Neural crest cell (in vitro differentiated cells): ENCODE results near the gene TCF7. TPM values are rescaled to one million over a fixed set of nuclear protein-coding genes. Genes with fewer than 3 reads are reported as not detected.

Experiments
- DNase-seq: peaks from one replicate; pipeline ENCODE4 v3.0.0; 2021; ENCODE audit warnings: low read depth, mixed read lengths, low spot score
- H3K27ac Mint-ChIP-seq: one replicate; pipeline ENCODE4 v1.8.0; 2021; ENCODE audit warnings: mild to moderate bottlenecking, mixed read lengths; ENCODE audit not compliant: unreplicated experiment
- H3K27me3 Mint-ChIP-seq: 2 replicates; pipeline ENCODE4 v1.8.0; 2021; ENCODE audit warnings: low read depth, mild to moderate bottlenecking, mixed read lengths
- H3K36me3 Mint-ChIP-seq: 2 replicates; pipeline ENCODE4 v1.8.0; 2021; ENCODE audit warnings: low read depth, mild to moderate bottlenecking, mixed read lengths
- H3K4me1 Mint-ChIP-seq: 2 replicates; pipeline ENCODE4 v1.8.0; 2021; ENCODE audit warnings: mixed read lengths
- H3K4me3 Mint-ChIP-seq: one replicate; pipeline ENCODE4 v1.8.0; 2021; ENCODE audit warnings: mild to moderate bottlenecking, mixed read lengths
- H3K9me3 Mint-ChIP-seq: 2 replicates; pipeline ENCODE4 v1.8.0; 2021; ENCODE audit warnings: mixed read lengths
- total RNA-seq: library from RNA; stranded (reverse); gene quantifications from 2 replicates; pipeline ENCODE4 v1.2.1, GENCODE V29; 2021
- TF ChIP-seq, protein P1 (sequence below): fragments of 200-600 bp; sonication (generic); conservative IDR thresholded peaks from 2 replicates; pipeline ENCODE4 v1.5.0; 2021; ENCODE audit warnings: antibody characterized with exemption, mild to moderate bottlenecking

Gene TCF7
- total RNA-seq, 1 donor from 2014 or later: 18.0 TPM

DNA sequence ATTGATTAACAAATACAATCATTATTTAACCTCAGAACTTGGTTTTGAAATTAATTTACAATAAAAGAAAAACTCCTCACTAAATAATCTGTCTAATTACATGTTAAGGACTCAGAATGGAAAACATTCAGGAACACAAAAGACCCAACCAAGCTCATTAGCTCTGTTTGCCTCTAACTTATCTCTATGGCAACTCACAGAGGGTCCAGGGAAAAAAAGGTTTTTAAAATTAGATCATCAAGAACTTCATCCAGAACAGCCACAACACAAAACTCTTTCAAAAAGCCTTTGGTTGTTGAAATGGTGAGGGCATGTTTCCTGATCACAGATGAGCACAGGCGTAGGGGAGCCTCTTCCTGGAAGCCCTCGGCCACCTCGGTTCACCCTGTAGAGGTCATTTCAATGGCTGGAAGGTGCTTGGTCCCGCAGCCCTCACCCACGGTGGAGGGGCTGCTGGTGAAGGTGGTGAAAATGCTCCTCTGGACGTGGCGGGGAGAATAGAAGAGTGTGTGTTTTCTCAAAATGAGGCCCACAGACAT is 17.2 kb upstream of the TCF7 start:
- no peaks in the 10 kb centered on the region for H3K9me3 Mint-ChIP-seq
- TF ChIP-seq, protein P1, sequence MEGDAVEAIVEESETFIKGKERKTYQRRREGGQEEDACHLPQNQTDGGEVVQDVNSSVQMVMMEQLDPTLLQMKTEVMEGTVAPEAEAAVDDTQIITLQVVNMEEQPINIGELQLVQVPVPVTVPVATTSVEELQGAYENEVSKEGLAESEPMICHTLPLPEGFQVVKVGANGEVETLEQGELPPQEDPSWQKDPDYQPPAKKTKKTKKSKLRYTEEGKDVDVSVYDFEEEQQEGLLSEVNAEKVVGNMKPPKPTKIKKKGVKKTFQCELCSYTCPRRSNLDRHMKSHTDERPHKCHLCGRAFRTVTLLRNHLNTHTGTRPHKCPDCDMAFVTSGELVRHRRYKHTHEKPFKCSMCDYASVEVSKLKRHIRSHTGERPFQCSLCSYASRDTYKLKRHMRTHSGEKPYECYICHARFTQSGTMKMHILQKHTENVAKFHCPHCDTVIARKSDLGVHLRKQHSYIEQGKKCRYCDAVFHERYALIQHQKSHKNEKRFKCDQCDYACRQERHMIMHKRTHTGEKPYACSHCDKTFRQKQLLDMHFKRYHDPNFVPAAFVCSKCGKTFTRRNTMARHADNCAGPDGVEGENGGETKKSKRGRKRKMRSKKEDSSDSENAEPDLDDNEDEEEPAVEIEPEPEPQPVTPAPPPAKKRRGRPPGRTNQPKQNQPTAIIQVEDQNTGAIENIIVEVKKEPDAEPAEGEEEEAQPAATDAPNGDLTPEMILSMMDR: no peak
- H3K27me3 Mint-ChIP-seq: peaks cover 3% of the 10 kb centered on the region
- H3K27ac Mint-ChIP-seq: no peak overlapping the region
- H3K36me3 Mint-ChIP-seq: no peaks in the 10 kb centered on the region
- no peak overlapping the region for H3K4me3 Mint-ChIP-seq
- no peak for DNase-seq
- peaks cover 18% of the 10 kb centered on the region for H3K4me1 Mint-ChIP-seq

- Mint-ChIP-seq H3K36me3 (no peaks in the 10 kb centered on the region), H3K9me3 (no peaks in the 10 kb centered on the region), H3K4me3 (no peak overlapping the region), H3K4me1 (peaks cover 18% of the 10 kb centered on the region), H3K27ac (no peak overlapping the region), H3K27me3 (peaks cover 3% of the 10 kb centered on the region)
- DNase-seq: no peak
- TF ChIP-seq, protein P1: no peak
Measured at GRCh38 chr5:134098690-134099089, 15.8 kb upstream of the TCF7 start.

- no peak overlapping the region for H3K27ac Mint-ChIP-seq
- no peaks in the 10 kb centered on the region for H3K9me3 Mint-ChIP-seq
- TF ChIP-seq, protein P1: no peak
Measured at GRCh38 chr5:134099288-134099872, 15.1 kb upstream of the TCF7 start.

DNA sequence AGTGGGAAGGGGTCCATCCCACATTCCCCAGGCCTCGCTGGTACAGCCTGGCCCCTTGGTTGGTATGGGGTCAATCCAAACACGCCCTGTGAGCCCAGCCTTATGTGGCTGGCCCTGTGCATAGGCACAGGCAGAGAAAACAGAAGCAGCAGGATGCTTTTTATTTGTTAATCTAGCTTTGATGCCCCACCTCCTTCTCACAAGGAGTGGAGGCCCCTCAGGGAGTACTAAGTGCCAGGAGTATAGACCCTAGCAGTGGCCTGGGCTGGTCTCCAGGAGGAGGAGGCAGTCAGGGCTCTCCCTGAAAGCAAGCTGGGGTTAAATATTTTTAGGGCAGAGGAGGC is 14.6 kb upstream of the TCF7 start:
- TF ChIP-seq, protein P1: no peak
- Mint-ChIP-seq H3K9me3 (no peaks in the 10 kb centered on the region), H3K27ac (no peak overlapping the region), H3K4me1 (peaks cover 18% of the 10 kb centered on the region), H3K4me3 (no peak overlapping the region), H3K36me3 (no peaks in the 10 kb centered on the region), H3K27me3 (peaks cover 3% of the 10 kb centered on the region)
- no peak for DNase-seq

More at GRCh38 chr5:134099288-134099872, 15.1 kb upstream of the TCF7 start:
- Mint-ChIP-seq H3K27me3 (peaks cover 3% of the 10 kb centered on the region), H3K4me1 (peaks cover 18% of the 10 kb centered on the region), H3K4me3 (no peak overlapping the region), H3K36me3 (no peaks in the 10 kb centered on the region)
- no peak for DNase-seq

DNA sequence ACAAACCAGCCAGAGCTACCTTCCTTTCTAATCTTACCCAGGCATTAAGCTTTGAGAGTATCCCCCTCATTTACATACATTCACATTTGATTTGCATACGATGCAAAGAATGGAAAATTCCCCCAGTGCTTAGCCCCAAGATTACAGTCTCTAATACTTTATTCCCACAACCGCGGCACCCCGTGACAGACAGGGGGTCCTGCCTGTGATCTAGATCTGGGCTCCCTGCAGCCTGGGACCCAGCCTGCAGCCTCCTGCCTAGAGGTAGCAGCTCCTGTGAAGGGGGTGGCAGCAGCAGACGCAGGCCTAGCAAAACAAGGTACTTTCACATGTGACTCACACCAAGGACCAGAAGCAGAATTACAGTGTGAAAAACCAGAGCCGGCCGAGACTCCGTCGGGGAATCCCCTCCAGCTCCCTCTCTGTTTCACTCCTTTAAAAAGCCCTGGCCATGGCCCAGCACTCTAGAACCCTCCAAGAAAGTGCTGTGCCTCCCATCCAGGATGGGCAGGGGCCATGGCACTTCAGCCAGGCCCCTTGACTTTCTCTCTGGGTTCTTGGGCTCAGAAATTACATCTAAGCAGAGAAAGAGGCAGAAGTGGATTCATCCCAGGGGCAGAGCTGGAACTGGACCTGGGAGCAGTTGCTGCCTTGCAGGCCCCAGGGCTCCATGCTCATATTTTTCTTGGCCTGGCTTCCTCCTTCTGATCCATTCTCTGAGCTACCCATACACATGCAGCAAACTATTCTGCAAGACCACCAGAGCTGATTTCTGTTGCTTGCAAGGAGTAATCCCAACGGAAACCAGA is 14.0 kb upstream of the TCF7 start:
- H3K27ac Mint-ChIP-seq: no peak overlapping the region
- H3K4me3 Mint-ChIP-seq: no peak overlapping the region
- DNase-seq: no peak

More for the DNA sequence above, 14.0 kb upstream of the TCF7 start:
- H3K9me3 Mint-ChIP-seq: no peaks in the 10 kb centered on the region
- H3K27me3 Mint-ChIP-seq: peaks cover 3% of the 10 kb centered on the region
- H3K36me3 Mint-ChIP-seq: no peaks in the 10 kb centered on the region
- TF ChIP-seq, protein P1: no peak
- peaks cover 18% of the 10 kb centered on the region for H3K4me1 Mint-ChIP-seq
